HL-60 (cell line): ENCODE measurements around the gene SLC24A1.

Experiments
- DNase-seq, 2 experiments: peaks; one replicate each; pipeline ENCODE4 v3.0.0-alpha.2; 2010 to 2020; ENCODE audit warnings: low read depth in 1 of 2, low spot score in 1 of 2
- H3K27ac ChIP-seq: fragments of 250-450 bp; sonication (Bioruptor Pico); replicated peaks from 2 replicates; pipeline ENCODE4 v1.5.1; 2020; ENCODE audit warnings: mild to moderate bottlenecking, moderate library complexity
- H3K27me3 ChIP-seq: fragments of 250-450 bp; sonication (Bioruptor Pico); 2 replicates; pipeline ENCODE4 v1.5.1; 2021; ENCODE audit warnings: mild to moderate bottlenecking, moderate library complexity; ENCODE audit not compliant: insufficient read depth, poor library complexity, severe bottlenecking
- H3K4me3 ChIP-seq: replicated peaks from 2 replicates; pipeline ENCODE4 v1.5.1; 2011; ENCODE audit warnings: mild to moderate bottlenecking, control low read depth, low read length; ENCODE audit not compliant: insufficient read depth
- CTCF ChIP-seq: IDR thresholded peaks from one replicate; pipeline ENCODE4 v1.5.1; 2011; ENCODE audit warnings: low read length, control low read depth, inconsistent platforms; ENCODE audit not compliant: insufficient read depth
- GABPA ChIP-seq: IDR thresholded peaks from 2 replicates; pipeline ENCODE4 v1.6.1; 2012; ENCODE audit warnings: low read depth
- POLR2AphosphoS5 ChIP-seq: IDR thresholded peaks from 2 replicates; pipeline ENCODE4 v1.6.1; 2012; ENCODE audit warnings: low read depth
- REST ChIP-seq: IDR thresholded peaks from 2 replicates; pipeline ENCODE4 v1.6.1; 2012; ENCODE audit warnings: low read depth; ENCODE audit not compliant: insufficient replicate concordance
- SPI1 ChIP-seq: IDR thresholded peaks from 2 replicates; pipeline ENCODE4 v1.6.1; 2012; ENCODE audit warnings: low read depth, mild to moderate bottlenecking, borderline replicate concordance

The SLC24A1 gene

GRCh38 chr15:65595960-65596359 is 25.8 kb upstream of the SLC24A1 start:
- Histone ChIP-seq H3K27ac (no peak overlapping the region), H3K4me3 (no peak overlapping the region), H3K27me3 (no peaks in the 10 kb centered on the region)
- no peak for DNase-seq
- no peak for TF ChIP-seq REST
- no peak for TF ChIP-seq GABPA
- TF ChIP-seq CTCF = no peak
- TF ChIP-seq POLR2AphosphoS5 = no peak
- TF ChIP-seq SPI1 = no peak

GRCh38 chr15:65598468-65598867 is 23.3 kb upstream of the SLC24A1 start:
- no peak for DNase-seq
- TF ChIP-seq GABPA (no peak), REST (no peak)
- Histone ChIP-seq H3K4me3 (no peak overlapping the region), H3K27me3 (no peaks in the 10 kb centered on the region), H3K27ac (peak overlapping the region; percentile 28; the same call in 1 of the 2 replicates)

- Histone ChIP-seq H3K27me3 (no peaks in the 10 kb centered on the region), H3K27ac (no peak overlapping the region), H3K4me3 (no peak overlapping the region)
- no peak for DNase-seq
- TF ChIP-seq SPI1 (no peak), REST (no peak), CTCF (no peak), GABPA (no peak), POLR2AphosphoS5 (no peak)
Measured at GRCh38 chr15:65599677-65600076, 22.1 kb upstream of the SLC24A1 start.

- Histone ChIP-seq H3K27me3 (no peaks in the 10 kb centered on the region), H3K27ac (no peak overlapping the region), H3K4me3 (no peak overlapping the region)
- DNase-seq = no peak
- no peak for TF ChIP-seq POLR2AphosphoS5
- no peak for TF ChIP-seq REST
- no peak for TF ChIP-seq GABPA
- no peak for TF ChIP-seq CTCF
Measured at GRCh38 chr15:65603134-65603533, 18.6 kb upstream of the SLC24A1 start.
